Stimulated activated CD4-positive, alpha-beta T cell treated with anti-CD3 and anti-CD28 coated beads, Interleukin-15, amount 100 ng/mL, for 24 hours (primary cell): ENCODE measurements around the gene SLC2A9.

Experiments
- DNase-seq: peaks from one replicate; pipeline ENCODE4 v3.0.0-alpha.2; 2020

The SLC2A9 gene

DNA sequence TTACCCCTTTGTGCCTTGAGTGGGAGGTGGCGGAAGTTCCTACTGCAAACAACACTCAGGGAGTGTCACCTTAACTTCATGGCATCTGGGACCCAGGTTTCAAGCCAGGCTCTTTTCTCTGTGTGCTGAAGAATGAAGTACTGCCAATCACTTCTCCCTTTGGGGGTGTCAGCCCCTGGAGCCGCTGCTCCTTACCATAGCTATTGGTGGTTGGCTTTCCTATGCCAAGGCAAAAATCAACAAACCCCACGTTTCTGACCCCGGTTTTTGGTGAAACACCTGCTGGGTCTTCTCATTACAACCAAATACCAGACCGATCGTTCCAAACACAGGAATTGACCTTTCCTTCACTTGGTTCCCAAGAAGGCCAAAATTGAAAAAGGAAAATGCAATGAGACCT, 19.7 kb upstream of the SLC2A9 start:
- DNase-seq = no peak

DNA sequence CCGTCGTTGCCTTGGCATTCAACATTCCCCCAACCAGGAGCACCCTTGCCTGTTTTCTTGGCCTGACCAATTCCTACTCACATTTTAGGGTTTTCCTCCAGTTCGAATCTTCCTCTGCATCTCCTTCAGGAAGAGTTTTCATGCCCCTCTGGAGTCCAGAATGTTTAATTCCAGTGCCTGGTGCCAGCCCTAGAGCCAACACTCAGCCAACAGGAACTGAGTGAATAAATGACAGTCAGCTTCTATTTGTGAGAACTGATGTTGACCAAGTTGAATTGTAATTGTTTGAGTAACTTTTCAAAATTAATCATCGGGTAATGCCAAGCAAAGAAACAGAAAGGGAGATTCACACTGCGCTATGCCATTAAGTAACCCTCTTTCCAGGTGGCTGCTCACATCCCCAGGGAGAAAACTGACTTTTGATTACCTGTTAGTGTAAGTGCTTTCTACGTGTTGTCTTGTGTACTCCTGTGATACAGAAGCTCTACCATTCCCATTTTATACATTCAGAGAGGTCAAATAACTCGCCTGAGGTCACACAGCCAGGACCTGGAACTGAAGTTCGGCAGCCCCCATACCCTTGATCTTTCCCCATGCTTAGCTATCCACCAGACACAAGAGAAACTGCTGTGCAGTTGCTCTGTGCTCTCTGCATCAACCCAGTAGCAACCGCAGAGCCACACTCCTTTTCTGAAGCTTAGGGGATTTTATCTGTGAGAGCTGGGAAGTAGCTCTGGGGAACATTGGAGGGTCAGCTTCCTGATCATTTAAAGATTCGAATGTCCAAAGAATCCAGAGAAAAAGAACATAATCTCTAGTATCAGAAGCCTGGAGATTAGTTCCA, 19.0 kb upstream of the SLC2A9 start:
- no peak for DNase-seq

DNA sequence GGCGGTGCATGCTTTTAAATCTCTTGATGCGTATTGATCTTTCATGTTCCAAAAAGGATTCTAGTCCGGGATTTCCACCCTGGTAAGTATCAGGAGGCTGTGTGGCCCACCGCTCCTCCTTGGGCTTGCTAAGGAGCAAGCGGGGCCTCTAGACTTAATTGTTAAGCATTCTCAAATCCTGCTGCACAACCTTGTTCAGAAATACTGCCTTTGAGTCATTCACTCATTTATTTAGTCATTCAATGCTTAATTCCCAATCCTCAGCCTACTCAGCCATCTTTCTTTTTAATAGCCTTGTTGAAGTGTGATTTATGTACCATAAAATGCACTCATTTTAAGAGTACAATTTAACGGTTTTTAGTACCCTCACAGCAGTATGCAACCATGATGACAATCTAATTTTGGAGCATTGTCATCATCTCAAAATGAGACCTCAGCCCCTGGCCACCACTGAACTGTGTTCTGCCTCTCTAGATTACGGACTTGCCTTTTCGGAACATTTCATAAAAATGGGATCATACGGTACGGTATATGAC, 15.6 kb upstream of the SLC2A9 start:
- no peak for DNase-seq

DNA sequence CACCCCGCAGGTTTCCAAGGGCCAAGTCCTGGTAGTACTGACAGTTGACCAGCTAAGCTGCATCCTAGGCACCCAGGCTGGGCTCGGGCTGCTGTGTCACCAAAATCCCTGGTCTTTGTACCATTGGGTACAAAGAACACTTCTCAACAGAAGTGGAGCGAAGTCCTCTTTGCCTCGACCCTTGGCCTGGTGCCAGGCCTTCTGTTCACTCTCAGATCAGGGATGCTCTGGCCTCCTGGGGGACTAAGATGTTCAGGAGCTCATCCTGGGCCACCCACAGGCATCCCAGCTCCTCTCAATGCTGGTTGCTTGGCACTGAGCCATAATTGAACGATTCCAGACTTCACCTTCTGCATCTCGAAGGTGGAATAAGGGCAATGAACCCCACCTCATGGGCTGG, 13.8 kb upstream of the SLC2A9 start:
- no peak for DNase-seq

DNA sequence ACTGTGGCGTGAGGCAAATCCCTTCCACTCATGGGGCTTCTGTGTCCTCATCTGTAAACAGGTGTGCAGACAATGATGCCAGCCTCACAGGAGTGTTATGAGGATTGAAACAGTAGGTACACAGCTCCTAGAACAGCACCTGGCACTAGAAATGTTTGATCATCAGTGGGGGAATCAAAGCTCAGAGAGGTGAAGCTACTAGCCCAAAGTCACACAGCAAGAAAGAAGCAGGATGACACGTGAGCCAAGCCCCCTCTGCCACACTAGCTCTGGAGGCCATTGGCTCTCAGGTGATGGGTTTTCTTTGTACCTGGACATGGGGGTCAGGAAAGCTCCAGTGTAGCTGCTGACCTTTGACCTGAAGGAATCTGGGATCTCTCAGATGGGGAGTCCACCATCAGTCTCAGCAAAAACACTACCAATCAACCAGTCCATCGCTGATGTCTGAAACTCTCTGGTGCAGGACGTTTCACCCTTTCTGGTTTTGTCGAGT, 13.4 kb upstream of the SLC2A9 start:
- DNase-seq = no peak

DNA sequence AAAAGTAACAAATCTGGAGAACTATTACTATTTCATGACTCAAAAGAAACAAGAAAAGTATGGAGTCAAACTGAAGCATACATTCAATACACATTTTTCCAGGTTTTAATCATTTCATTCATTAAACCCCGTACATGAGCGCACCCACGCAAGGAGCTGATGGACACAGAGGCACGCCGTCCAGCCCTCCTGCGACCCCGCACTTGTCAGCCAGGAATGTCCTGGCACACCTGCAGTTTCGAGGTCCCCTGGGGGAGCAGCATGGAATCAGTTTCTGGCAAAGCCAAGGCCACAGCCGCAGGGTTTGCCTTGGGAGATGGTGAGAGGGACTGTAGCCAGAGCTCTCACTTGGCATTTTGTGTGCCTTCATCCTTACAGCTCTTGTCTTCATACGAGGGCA, 12.8 kb upstream of the SLC2A9 start:
- no peak for DNase-seq

DNA sequence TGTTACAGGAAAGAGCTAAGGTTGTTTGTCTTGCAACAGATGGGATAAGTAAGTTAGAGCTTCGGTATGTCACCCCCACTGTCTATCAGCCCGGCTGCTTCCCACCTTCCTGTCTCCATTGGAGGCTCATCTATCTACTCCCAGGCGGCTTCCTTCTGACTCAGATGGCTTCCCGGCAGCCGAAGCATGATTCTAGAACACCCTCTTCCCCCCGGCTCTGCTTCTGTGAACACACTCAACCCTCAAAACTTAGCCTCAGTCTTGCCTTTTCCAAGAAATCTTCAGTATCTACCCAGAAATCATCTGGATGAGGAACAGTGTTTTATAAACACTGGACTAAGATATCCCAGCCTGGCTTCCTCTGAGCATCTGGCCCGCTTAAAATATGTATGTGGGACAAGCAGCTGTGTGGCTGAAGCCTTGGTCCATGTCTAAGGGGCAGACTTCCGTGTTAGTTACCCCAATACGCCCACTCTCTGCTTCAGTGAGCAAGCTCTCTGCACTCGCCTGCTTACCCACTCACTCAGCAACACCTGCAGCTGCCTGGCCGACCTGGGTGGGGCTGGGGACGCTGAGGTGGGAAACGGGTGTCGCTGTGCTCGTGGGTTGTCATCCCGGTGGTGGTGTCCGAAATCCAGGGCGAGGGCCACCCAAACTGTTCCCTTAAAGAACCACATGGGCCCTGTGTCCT, 12.0 kb upstream of the SLC2A9 start:
- no peak for DNase-seq

DNA sequence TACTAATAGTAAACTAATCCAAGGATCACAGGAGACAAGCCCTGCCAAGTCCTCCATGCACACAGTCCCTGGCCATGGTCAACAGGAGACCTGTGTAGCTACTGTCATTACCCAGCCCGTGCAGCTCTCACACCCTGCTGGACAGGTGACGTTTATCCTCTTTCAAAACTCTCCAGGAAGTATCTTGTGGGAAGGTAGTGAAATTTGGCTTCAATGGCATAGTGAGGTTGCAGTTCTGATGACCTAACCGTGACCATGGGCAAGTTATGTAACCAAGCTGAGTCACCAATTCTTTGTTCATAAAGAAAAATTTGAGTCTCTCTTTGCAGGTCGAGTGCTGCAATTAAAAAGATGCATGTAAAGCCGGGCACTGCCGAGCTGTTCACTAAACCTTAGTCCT, 11.3 kb upstream of the SLC2A9 start:
- DNase-seq = no peak

DNA sequence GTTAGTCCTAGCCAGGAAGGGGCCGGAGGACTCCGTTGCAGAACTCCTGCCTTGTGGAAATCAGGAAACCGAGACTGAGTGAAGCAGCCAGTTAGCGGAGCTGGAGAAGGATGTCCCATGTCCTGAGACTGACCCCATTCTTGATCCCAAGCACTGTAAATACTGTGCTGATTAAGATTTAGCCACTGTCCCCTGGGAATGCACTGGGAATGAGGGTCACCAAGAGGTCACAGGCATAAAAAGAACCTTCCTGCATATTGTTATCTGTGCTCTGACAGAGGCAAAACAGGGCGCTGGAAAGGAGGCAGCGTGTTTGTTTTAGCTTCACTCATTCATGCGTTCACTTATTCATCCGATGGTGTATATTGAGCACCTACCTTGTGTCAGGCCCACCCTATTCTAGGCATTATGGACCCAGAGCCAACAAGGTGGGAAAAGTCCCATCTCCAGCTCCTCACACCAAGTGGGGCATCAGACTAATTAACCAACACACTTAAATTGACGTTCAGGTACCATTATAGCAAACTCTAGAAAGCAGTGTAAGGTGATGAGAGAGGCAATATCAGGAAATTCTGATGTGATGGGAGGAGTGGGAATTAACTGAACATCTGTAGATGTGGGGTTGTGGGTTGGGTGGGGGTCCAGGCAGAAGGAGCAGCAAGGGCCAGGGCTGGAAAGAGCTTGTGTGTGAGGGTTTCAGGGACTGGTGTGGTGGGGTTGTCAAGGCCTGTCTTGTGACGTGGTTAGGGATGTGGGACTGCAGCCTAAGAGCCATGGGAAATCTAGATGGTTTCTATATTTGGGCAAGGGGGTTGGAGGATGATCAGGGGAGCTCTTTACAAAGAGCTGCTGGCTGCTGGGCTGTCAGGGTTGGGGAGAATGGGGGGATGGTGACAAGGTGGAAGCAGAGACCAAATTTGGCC, 10.6 kb upstream of the SLC2A9 start:
- DNase-seq = no peak

DNA sequence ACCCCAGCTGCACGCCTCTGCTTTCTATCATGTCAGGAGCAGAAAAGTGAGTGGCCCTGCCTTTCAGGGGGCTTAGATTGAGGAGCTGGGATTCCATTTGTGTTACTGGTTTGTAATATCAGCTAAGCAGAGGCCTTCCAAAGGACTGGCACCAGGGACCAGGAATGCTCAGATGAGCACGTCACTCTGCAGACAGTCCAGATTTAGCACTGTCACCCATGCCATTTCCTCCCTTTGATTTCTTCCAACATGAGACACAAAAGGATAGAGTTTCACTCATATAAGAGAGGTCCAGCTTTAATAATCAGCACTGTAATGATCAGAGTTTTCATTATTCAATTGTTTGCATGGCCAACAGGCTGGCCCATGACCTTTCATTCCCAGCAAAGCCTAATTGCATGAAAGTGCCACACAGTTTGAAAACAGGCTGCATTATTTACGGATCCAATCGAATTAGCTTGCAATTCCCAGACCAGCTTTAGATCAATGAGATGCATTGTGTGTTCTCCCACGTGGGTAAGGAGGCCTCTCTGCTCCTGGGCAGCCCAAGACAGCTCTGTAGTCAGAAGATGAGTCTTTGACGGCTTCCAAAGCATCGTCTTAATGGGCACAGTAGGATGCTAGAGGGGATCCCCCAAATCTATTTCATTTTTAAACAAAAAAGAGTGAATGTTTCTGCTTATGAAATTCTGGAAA, 9.8 kb upstream of the SLC2A9 start:
- no peak for DNase-seq

DNA sequence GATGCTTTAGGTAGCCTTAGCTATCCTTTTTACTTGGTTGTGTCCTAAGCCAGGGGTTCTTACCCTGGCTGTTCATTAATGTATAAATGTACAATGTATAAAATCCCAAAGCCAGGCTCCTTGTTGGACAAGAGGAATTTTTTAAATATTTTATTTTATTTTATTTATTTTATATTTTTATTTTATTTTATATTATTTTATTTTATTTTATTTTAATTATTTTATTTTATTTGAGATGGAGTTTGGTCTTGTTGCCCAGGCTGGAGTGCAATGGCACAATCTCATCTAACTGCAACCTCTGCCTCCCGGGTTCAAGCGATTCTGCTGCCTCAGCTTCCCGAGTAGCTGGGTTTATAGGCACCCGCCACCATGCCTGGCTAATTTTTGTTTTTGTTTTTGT, 8.1 kb upstream of the SLC2A9 start:
- no peak for DNase-seq

DNA sequence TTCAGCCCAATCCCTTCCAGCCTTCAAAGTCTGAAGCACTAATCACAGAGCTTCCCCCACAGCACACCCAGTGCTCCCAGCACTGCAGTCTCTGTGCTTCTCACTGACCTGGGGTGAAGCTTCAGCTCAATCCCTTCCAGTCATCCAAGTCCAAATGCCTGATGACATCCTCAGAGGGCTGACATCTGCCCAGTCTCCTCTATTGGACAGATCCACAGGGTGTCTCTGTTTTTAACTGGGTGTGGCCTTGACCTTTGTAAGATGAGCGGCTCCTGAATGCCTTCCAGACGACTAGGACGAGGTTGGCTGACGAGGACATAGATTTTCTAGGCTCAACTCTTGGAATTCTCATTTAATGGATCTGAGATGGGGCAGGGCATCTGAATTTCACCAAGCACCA, 7.6 kb upstream of the SLC2A9 start:
- no peak for DNase-seq

DNA sequence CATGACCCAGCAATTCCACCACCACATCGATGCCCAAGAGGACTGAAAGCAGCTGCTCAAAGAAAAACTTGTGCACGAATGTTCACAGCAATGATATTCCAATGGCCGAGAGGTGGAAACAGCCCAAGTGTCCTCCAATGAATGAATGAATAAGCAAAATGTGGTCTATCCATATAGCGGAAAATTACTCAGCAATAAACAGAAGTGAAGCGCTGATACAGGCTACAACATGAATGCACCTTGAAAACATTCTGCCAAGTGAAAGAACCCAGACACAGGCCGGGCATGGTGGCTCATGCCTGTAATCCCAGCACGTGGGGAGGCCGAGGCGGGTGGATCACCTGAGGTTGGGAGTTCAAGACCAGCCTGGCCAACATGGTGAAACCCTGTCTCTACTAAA, 5.2 kb upstream of the SLC2A9 start:
- no peak for DNase-seq

DNA sequence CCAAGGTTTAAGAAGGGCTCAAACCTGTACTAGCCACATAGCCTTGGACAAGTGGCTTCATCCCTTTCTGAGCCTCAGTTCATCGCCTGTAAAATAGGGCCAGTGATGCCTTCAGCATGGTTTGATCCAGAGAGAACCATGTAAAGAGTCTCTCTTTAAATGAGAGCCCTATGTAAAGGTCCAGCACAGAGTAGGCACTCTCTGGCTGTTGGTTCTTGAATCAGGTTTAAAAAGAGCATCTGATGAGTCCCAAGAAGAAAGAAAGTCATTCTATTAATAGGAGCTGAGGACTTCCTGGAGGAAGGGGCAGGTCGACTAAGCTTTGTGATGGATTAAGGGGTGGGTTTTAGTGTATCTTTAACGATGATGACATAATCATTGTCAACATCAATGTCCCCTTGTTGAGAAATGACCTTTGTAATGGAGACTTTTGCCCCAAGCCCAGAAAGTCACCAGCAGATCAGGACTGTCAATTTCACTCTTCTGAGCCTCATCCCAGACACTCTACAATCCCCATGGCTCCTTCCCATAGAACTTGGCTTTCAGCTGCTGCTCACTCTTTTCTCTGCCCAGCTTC, 4.0 kb upstream of the SLC2A9 start:
- no peak for DNase-seq

DNA sequence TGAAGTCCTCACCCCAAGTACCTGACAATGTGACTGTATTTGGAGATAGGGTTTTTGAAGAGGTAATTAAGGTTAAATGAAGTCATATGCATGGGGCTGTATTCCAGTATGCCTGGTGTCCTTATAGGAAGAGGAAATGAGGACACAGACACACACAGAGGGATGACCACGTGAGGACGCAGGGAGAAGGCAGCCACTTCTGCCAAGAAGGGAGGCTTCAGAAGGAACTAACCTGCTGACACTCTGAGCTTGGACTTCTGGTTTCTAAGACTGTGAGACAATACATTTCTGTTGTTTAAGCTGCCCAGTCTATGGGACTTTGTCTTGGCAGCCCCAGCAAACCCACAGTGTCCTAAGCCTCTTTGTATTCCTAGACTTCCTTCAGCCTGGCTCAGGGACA, 3.0 kb upstream of the SLC2A9 start:
- no peak for DNase-seq

DNA sequence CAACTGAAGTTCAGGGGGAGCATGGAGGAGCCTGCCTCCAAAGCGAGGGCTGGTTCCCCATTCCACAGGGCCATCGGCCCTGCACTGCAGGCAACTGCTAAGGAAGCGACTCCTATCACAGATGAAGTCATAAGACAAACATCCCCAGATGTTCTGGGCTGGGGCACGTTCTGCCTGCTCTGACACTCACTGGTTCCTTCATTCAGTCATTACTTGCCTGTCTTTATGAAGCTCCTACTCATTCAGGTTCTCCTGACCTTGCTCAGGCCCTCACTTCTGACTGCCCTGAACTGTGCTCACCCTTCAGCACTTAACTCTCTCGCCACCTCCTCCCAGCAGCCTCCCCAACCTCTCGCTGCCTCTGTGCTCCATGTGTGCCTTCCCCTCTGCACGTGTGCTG, 2.5 kb upstream of the SLC2A9 start:
- no peak for DNase-seq

DNA sequence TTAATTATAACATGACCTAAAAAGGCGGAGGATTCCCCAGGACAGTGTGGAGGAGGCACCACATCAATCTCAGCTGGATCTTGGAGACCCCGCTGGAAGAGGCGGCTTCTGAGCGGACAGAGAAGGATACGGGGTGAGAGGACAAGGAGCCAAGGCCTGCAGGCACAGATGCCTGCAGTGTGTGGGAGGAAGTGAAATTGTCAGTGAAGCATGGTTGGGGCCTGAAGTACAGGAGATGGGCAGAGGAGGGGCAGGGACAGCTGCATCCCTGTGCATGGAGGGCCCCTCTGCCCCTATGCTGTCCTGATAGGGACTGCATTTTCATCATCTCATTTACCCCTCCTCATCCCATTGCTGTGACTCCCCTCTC, 1.7 kb upstream of the SLC2A9 start:
- no peak for DNase-seq

DNA sequence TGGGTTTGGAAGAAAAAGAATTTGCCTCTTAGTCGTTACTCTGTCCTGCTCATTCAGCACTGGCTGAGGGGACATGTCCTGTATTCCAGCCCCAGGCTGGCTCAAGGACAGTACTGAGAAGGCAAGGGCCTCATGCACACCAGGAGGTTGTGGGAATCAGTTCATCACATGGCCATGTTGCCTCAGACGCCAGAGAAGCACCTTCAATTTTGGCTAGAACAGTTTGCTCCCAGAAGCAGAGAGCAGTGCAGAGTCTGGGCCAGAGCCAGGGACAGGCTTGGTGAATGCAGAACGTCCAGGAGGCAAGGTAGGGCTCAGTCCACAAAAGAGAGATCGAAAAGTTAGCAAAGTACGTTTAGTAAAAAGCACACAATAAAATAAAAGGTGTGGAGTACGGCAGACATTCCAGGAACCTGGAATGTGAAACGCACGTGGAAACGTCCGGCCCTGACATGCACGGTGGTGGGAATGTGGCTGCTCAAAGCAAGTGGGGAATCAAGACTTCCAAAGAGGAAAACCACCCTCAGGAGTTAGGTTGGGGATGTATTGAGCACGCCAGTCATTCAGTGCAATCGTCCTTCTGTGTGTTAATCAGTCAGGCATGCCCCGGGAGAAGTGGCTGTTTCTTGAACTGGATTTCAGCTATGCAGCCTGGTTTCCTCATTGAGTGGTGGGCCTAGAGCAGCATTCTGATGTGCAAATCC, 1.2 kb upstream of the SLC2A9 start:
- DNase-seq = no peak

DNA sequence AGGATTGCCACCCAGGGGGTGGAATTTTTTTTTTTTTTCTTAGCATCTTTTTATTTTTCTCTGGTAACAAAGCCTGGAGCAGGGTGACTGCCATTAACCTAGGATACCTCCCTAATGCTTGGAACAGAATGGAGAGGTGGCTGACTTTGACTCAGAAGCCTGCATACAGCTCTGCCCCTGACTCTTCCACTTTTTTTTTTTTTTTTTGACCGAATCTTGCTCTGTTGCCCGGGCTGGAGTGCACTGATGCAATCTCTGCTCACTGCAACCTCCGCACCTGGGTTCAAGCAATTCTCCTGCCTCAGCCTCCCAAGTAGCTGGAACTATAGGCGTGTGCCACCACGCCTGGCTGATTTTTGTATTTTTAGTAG, 341 bp upstream of the SLC2A9 start:
- DNase-seq = no peak

DNA sequence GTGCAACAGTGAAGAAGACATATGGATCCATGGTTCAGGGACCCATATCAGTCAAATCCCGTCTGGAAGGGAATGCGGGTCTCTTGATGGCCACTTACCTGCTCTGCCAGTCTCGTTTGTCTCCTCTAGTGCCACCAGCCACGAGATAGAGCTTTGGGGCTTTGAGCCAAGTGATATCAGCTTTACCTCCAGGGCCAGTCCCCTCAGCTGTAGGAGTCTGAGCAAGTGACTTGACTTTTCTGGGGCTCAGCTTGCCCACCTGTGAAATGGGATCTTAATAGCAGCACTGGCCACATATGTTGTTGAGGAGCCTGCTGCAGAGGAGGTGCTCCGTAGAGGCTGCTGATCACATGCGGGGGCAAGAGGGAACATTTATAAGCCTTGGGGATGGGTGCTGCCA, 1.2 kb downstream of the SLC2A9 start:
- DNase-seq = no peak

DNA sequence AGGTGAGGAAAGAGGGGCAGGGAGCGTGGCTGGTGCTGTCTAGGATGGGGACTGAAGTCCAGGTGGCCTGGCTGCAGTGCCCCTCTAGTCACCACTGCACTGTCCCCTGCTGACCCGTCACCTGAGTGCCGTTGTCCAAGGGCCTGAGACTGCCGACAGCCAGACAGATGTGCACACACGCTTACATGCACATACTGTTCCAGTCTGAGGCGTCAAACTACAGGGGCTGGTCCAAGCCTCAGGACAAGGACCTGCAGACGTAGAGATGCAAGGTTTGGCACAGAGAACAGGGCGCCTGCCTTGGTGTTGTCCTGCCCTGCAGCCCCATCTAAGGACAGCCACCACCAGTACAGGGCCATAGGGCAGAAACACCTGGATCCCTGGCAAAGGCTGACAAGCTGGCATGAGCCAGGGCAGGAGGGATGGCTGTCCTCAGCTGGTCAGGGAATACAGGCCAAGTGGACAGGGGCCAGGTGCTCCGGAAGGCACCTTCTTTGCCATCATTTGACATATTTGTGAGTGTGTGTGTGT, 1.7 kb downstream of the SLC2A9 start:
- DNase-seq = no peak
